CD4-positive, alpha-beta T cell treated with Interleukin-6 at 100 ng/mL for 8 hours (primary cell): ENCODE data around the gene HBA2.
"Not testable (repeated sequence)": the region's sequence is repeated elsewhere in the genome, so short reads cannot be mapped to it uniquely, and the experiment has no call there.

Experiments used
- DNase-seq: peaks from one replicate; pipeline ENCODE4 v3.0.0-alpha.2; 2020; ENCODE audit warnings: mixed read lengths, low spot score

HBA2 gene

GRCh38 chr16:155031-155398, 17.7 kb upstream of the HBA2 start:
- no peak for DNase-seq

- no peak for DNase-seq
Observed at GRCh38 chr16:159136-159849, 13.4 kb upstream of the HBA2 start.

- DNase-seq = not testable (repeated sequence)
Observed at GRCh38 chr16:160242-160641, 12.4 kb upstream of the HBA2 start.

- no peak for DNase-seq
Observed at GRCh38 chr16:160691-161190, 11.9 kb upstream of the HBA2 start.

- no peak for DNase-seq
Observed at GRCh38 chr16:162271-162991, 10.2 kb upstream of the HBA2 start.

GRCh38 chr16:163139-163538, 9.5 kb upstream of the HBA2 start:
- not testable (repeated sequence) for DNase-seq

GRCh38 chr16:163696-164095, 9.0 kb upstream of the HBA2 start:
- not testable (repeated sequence) for DNase-seq

- not testable (repeated sequence) for DNase-seq
Observed at GRCh38 chr16:164134-164823, 8.4 kb upstream of the HBA2 start.

GRCh38 chr16:164827-165538, 7.7 kb upstream of the HBA2 start:
- no peak for DNase-seq

GRCh38 chr16:165539-166374, 6.9 kb upstream of the HBA2 start, which contains the start of gene HBM:
Gene HBM (plus strand): TSS chr16:165978. CDS start chr16:165998, 20 bp downstream.
- no peak for DNase-seq

- no peak for DNase-seq
Observed at GRCh38 chr16:166375-167121, 6.1 kb upstream of the HBA2 start.

- DNase-seq = no peak
Observed at GRCh38 chr16:167122-167690, 5.5 kb upstream of the HBA2 start.

GRCh38 chr16:168424-168823, 4.3 kb upstream of the HBA2 start:
- no peak for DNase-seq

- DNase-seq = no peak
Observed at GRCh38 chr16:169014-169413, 3.7 kb upstream of the HBA2 start.

GRCh38 chr16:170088-170507, 2.6 kb upstream of the HBA2 start:
- not testable (repeated sequence) for DNase-seq

- no peak for DNase-seq
Observed at GRCh38 chr16:170788-171187, 1.9 kb upstream of the HBA2 start.

GRCh38 chr16:173211-173854, 657 bp downstream of the HBA2 start:
- DNase-seq = not testable (repeated sequence)

- not testable (repeated sequence) for DNase-seq
Observed at GRCh38 chr16:173928-174769, 1.5 kb downstream of the HBA2 start.
